Astrocyte of the cerebellum (primary cell): ENCODE data around the gene E2F2.

Experiments used
- DNase-seq: peaks from one replicate; pipeline ENCODE4 v3.0.0-alpha.2; 2011; ENCODE audit warnings: low read depth
- H3K4me3 ChIP-seq: 2 replicates; pipeline ENCODE4 v1.5.1; 2011; ENCODE audit warnings: mild to moderate bottlenecking, low read depth, low read length, moderate library complexity
- in situ Hi-C: cut with HindIII; loops from 2 replicates; pipeline ENCODE4 v1.10.0; 2017; ENCODE audit warnings: low sequenced_read_pairs
- TF ChIP-seq, protein P1 (sequence below): IDR thresholded peaks from 2 replicates; pipeline ENCODE4 v1.5.1; 2012; ENCODE audit warnings: low read length, low read depth, moderate library complexity, mild to moderate bottlenecking; ENCODE audit errors: missing control alignments

E2F2 gene

DNA sequence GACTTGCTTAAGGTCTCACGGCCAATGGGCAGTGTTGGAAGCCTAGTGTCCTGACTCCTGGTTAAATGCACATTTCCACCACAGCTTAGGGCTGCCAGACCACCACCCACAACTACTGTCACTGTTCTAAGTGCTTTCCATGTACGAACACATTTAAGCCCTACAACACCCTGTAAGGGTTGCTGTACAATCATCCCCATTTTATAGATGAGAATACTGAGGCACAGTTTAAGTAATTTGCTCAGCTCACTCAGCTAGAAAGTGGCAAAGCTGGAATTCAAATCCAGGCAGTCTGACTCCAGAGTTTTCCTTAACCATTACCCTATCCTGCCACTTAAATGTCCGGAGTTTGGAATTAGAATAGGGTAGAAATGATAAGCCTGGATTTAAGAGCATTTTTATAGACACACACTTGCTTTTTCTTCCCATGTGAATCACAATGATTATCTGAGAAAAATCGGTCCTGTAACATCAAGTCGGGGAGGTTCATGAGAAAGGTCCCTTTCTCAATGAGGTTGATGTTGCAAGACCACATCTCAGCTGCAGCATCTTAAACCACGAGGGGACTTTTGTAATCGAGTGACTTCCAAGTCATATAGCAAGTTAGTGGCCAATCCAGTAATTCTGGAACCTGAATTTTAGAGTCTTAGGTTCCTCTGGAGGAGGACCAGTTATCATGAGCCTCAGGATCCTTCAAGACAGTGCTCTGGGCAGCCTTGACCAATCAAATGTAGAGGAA is 8.6 kb downstream of the E2F2 start:
- TF ChIP-seq, protein P1, sequence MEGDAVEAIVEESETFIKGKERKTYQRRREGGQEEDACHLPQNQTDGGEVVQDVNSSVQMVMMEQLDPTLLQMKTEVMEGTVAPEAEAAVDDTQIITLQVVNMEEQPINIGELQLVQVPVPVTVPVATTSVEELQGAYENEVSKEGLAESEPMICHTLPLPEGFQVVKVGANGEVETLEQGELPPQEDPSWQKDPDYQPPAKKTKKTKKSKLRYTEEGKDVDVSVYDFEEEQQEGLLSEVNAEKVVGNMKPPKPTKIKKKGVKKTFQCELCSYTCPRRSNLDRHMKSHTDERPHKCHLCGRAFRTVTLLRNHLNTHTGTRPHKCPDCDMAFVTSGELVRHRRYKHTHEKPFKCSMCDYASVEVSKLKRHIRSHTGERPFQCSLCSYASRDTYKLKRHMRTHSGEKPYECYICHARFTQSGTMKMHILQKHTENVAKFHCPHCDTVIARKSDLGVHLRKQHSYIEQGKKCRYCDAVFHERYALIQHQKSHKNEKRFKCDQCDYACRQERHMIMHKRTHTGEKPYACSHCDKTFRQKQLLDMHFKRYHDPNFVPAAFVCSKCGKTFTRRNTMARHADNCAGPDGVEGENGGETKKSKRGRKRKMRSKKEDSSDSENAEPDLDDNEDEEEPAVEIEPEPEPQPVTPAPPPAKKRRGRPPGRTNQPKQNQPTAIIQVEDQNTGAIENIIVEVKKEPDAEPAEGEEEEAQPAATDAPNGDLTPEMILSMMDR, result no peak
- in situ Hi-C loops, result no loop called here
- H3K4me3 ChIP-seq, result no peak overlapping the region
- no peak for DNase-seq

DNA sequence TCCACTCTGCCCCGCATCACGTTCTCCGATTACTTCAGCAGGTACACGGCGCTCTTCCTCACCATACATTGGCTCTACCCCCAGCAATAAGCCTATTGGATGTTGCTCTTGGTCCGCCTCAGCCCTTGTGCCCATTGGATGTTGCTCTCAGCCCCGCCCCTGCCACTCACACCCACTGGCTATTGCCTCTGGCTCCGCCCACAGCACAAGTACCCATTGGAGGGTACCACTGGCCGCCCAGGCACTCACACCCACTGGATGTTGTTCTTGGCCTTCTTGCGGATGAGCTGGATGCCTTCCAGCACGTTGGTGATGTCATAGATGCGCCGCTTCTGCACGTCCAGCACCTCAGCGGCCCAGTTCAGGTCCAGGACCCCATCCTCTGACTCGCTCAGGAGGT is 9.4 kb downstream of the E2F2 start:
- no peak overlapping the region for H3K4me3 ChIP-seq
- TF ChIP-seq, protein P1, result no peak
- DNase-seq, result no peak
- in situ Hi-C loops, result no loop called here

DNA sequence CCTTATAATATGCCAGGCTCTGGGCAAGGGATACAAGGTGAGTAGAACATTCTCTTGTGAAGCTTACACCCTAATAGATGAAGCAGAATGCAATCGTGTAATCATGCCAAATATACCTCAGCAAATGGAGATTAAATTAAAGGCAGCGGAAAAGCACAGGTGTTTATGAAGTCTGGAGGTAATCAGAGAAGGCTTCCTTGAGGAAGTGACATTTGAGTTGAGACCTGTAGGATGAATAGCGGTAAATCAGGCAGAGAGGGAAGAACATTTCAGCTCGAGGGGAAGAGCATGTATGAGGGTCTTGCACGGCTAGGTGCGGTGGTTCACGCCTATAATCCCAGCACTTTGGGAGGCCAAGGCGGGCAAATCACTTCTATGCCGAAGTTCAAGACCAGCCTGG is 13.5 kb downstream of the E2F2 start:
- in situ Hi-C loops, result no loop called here
- TF ChIP-seq, protein P1, result no peak
- H3K4me3 ChIP-seq, result no peak overlapping the region

DNA sequence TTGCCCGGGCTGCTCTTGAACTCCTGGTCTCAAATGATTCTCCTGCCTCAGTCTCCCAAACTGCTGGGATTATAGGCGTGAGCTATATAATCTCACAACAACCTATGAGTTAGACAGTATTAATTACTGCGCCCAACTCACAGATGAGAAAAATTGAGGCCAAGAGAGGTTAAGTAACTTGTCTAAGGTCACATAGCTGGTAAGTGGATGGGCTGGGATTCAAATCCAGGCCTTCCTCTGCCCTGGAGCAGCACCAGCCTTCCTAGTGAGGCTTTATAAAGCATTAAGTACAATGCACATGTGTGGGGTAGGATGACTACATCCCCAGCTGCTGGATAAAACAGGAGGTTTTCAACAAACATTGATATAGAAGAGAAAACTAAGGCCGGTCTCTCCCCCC is 15.1 kb downstream of the E2F2 start:
- no peak overlapping the region for H3K4me3 ChIP-seq
- TF ChIP-seq, protein P1, result no peak
- in situ Hi-C loops, result no loop called here
- no peak for DNase-seq

More for the DNA sequence above, 13.5 kb downstream of the E2F2 start:
- no peak for DNase-seq

DNA sequence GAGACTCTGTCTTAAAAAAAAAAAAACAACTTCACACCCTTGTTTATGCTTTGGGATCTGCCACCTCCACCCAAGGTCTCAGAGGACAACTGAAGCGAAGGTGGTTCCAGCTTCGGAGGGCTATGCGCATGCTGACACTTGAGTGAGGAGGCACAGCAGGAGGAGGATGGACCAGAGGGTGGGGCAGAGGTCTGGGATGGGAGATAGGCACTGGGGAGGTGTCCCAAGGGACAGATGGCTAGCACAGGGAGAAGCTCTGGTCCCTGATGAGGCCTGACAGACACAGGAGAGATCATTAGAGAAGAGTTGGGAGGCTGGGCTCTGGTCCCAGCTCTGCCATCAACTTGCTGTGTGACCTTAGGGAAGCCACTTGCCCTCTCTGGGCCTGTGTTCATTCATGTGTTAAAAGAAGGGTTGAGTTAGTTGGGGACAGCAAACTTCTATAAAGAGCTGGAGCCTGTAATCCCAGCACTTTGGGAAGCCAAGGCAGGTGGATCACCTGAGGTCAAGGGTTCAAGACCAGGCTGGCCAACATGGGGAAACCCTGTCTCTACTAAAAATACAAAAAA is 16.8 kb downstream of the E2F2 start:
- in situ Hi-C loops, result no loop called here
- H3K4me3 ChIP-seq, result no peak overlapping the region
- no peak for DNase-seq
- TF ChIP-seq, protein P1, result no peak

DNA sequence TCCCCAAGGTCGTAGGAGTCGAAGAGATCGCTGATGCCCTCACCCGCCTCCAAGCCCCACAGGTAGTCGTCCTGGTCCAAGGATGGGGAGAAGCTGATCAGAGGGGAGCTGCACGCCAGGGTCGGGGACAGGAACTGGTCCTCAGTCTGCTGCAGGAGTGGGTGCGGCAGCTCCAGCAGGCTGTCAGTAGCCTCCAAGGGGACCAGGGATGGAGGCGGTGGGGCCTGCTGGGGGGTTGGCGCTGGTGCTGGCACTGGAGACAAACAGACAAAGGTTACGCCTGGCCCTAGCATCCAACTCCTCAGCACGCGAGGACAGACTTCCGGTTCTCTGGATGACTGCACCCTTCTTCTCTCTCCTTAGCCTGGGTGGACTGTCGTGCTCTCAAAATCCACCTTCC is 21.1 kb downstream of the E2F2 start:
- DNase-seq, result no peak
- H3K4me3 ChIP-seq, result no peak overlapping the region
- TF ChIP-seq, protein P1, result no peak
- in situ Hi-C loops, result no loop called here
